GM12873 (cell line): ENCODE data around the gene MAPK4.

Experiments
- CTCF ChIP-seq: IDR thresholded peaks from 2 replicates; pipeline ENCODE4 v1.5.1; 2012; ENCODE audit warnings: low read depth, mild to moderate bottlenecking, moderate library complexity, low read length, control low read depth; ENCODE audit not compliant: insufficient read depth; ENCODE audit errors: missing control alignments

MAPK4 gene

GRCh38 chr18:50630895-50631294, 71.0 kb downstream of the MAPK4 start:
- no peak for TF ChIP-seq CTCF

GRCh38 chr18:50632895-50633515, 73.1 kb downstream of the MAPK4 start:
- TF ChIP-seq CTCF: no peak

DNA sequence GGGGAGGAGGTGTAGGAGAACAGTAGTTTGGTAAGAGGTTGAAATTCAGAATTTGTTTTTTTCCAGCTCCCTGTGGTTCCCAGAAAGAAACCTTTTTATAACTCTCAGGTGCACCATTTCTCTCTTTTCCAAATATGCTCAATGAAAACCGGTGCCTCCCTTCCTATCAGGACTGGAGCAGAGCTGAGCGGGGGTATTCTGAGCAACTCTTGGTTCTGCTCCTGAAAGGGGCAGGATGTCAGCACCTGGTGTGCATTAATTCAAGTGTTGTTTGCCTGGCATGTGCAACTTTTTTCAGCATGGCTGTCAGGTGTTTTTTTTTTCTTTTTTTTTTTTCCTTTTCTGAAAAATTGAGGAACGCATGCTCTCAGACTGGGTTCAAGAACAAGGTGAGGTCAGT, 74.1 kb downstream of the MAPK4 start:
- no peak for TF ChIP-seq CTCF

DNA sequence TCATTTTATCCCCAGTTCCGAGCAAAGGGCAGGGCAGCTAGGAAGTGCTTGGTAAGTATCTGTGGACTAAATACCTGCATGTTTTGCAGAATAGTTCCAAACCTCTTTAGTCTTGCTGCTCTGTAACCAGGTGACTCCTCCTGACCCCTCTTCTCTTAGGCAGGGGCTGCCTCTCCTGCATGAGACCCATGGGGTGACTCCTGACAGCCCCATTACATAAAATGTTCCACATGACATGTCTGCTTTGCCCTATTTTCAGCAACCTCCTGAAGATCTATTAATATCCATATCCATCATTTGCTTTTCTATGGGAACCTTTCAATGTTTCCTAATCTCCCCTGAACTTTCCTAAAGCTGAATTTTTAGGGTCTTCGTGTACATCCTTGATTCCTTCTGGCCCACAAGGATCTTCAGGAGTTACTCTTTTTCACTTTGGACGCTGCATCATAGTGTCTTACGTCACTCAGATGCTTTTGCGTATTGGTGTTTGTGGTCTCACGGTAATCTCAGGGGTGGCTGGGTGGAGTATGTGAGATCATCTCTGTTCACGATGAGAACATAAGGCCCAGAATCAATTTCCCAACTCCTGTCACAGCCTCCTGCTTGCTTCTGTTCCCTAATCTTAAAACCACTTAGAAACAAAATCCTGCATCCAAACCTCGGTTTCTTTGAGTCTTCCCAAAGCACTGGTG, 76.6 kb downstream of the MAPK4 start:
- no peak for TF ChIP-seq CTCF

DNA sequence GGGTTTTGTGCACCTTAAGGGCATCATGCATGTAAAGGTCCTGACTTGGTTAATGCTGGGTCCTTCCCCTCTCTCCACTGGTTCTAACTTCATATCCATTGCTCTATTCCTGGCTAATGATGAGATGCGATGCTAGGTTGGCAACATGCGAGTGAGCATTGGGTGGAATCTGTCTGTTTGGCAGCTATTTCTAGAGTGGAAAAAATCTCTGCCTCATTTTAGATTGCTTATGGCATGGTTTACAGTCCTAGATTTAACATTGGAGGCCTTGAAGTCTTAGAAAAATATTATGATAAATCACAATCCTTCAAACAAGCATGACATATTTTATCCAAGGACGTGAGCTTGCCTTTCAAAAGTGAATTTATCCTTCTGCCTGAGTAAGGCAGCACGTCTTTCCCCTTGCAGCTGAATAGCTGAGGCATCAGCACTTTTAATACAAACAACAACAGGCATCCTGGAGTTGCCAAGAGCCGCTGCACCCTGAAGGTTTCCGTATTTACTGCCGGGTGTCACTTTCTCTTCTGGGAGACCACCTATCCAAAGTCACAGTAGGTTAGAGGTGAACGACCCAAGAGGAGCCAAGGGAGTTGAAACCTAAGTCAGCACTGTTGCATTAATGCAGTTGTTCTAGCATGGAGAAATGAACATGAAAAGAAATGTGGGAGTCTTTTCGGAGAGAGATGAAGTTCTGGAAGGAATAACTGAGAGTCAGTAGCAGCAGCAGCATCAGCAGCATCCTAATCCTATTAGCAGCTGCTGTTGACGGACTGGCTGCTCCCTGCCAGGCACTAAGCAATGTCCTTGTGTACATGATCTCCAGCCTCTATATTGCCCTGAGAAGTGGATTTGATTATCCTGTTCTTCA, 78.4 kb downstream of the MAPK4 start:
- TF ChIP-seq CTCF: no peak

GRCh38 chr18:50638884-50639420, 79.1 kb downstream of the MAPK4 start:
- no peak for TF ChIP-seq CTCF

GRCh38 chr18:50639711-50640110, 79.8 kb downstream of the MAPK4 start:
- TF ChIP-seq CTCF: no peak
